Activated CD4-positive, alpha-beta T cell treated with anti-CD3 and anti-CD28 coated beads, Interleukin-2, Interleukin-6, amounts not matched to agents 100 ng/mL and 50 ng/mL, durations not matched to agents 16 hours and 8 hours (primary cell): ENCODE results near the gene NANOG.
"Not testable (repeated sequence)": the region's sequence is repeated elsewhere in the genome, so short reads cannot be mapped to it uniquely, and the experiment has no call there.

Experiments
- DNase-seq: peaks from one replicate; pipeline ENCODE4 v3.0.0-alpha.2; 2020

The NANOG gene

DNA sequence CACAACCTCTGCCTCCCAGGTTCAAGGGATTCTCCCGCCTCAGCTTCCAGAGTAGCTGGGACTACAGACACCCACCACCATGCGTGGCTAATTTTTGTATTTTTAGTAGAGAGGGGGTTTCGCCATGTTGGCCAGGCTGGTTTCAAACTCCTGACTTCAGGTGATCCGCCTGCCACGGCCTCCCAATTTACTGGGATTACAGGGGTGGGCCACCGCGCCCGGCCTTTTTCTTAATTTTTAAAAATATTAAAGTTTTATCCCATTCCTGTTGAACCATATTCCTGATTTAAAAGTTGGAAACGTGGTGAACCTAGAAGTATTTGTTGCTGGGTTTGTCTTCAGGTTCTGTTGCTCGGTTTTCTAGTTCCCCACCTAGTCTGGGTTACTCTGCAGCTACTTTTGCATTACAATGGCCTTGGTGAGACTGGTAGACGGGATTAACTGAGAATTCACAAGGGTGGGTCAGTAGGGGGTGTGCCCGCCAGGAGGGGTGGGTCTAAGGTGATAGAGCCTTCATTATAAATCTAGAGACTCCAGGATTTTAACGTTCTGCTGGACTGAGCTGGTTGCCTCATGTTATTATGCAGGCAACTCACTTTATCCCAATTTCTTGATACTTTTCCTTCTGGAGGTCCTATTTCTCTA lies at the start of gene NANOG:
NANOG (plus strand) TSS at position 519 of the 645 bp plus-strand sequence. CDS start 213 bp downstream, outside the sequence.
- DNase-seq = not testable (repeated sequence)

DNA sequence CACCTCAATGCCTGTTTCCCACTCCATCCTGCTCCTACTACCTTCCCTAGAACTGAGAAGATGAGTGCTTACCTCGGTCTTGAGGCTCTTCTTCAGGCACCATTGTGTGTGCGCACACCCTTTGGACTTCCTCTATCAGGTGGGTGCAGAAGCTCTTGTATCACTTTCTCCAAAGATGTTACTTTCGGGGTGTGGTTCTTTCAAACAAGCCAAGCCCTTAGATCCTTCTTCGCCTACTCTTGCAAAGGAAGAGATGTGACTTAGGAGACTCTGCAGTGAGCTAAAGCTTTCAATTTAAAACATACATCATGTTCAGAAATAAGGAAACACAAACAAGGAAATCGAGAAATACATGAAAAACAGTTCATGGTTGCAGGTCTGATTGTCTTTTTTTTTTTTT lies 42.0 kb upstream of the NANOG start, which contains the start of gene CLEC4C:
CLEC4C (minus strand) TSS at position 130 of the 400 bp plus-strand sequence; CDS start at position 103, 27 bp downstream.
- no peak for DNase-seq

DNA sequence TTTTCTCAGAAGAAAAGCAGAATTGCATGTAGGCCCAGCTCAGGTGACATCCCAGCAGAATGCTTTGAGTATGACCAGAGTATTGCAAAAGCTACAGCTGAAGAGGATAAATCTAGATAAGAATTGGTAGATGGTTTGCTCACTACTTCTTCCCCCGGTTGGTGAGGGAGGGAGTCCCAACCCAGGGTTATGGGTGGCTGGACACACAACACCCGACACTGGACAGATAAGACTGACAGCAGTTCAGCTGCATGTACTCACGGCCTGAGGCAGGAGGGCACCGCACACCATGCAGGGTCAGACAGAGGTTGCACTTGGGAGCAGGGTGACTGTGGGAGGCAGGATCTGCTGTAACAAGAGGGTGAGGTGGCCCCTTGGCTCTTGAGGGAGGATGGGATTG lies 40.4 kb upstream of the NANOG start:
- no peak for DNase-seq

DNA sequence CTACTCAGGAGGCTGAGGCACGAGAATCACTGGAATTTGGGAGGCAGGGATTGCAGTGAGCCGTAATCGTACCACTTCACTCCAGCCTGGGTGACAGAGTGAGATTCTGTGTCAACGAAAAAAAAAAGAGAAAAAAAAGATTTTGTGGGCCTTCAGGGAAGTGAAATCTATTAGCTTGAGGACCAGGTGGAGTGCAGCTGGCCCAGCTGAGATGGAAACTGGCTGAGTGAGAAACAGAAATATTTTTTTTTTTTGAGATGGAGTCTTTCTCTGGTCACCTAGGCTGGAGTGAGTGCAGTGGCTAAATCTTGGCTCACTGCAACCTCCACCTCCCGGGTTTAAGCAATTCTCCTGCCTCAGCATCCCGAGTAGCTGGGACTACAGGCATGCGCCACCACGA lies 39.8 kb upstream of the NANOG start:
- DNase-seq = no peak

DNA sequence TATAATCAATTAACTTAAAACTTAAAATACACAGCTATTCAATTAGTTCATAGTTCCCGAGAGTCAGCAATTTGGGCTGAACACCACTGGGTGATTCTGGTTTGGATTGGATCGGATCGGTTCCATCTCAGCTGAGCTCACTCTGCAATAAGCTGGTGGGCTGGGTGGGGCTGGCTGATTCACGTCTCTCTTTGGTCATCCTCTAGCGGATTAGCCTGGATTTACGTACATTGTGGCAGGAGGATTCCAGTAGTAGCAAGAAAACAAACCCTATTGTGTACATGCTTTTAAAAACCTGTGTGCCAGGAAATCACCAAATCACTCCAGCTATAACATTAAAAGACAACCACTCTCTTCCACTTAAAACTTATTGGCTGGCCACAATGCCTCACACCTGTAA lies 38.9 kb upstream of the NANOG start:
- no peak for DNase-seq

DNA sequence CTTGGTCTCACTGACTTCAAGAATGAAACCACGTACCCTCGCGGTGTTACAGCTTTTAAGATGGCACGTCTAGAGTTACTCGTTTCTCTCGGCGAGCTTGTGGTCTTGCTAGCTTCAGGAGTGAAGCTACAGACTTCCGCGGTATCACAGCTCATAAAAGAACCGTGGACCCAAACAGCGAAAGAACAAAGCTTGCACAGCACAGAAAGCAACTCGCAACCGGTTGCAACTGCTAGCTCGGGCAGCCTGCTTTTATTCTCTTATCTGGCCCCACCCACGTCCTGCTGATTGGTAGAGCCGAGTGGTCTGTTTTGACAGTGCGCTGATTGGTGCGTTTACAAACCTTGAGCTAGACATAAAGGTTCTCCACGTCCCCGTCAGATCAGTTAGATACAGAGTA lies 37.8 kb upstream of the NANOG start:
- no peak for DNase-seq

DNA sequence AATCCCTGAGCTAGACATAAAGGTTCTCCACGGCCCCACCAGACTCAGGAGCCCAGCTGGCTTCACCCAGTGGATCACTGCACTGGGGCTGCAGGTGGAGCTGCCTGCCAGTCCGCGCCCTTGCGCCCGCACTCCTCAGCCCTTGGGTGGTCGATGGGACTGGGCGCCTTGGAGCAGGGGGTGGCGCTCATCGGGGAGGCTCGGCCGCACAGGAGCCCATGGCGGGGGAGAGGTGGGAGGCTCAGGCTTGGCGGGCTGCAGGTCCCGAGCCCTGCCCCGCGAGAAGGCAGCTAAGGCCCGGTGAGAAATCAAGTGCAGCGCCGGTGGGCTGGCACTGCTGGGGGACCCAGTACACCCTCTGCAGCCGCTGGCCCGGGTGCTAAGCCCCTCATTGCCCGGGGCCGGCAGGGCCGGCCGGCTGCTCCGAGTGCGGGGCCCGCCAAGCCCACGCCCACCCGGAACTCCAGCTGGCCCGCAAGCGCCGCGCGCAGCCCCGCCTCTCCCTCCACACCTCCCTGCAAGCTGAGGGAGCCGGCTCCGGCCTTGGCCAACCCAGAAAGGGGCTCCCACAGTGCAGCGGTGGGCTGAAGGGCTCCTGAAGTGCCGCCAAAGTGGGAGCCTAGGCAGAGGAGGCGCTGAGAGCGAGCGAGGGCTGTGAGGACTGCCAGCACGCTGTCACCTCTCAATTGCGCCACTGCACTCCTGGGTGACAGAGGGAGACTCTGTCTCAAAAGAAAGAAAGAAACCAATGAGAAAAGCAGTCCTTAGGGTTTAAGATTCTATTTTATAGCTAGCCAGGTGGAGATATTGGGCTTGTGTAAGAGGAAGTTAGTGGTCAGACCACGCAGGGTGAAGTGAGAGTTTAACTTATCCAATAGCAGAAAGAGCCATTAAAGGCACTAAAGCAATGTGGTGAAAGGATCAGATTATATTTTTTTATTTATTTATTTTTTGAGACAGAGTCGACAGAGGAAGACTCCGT lies 37.0 kb upstream of the NANOG start:
- not testable (repeated sequence) for DNase-seq

DNA sequence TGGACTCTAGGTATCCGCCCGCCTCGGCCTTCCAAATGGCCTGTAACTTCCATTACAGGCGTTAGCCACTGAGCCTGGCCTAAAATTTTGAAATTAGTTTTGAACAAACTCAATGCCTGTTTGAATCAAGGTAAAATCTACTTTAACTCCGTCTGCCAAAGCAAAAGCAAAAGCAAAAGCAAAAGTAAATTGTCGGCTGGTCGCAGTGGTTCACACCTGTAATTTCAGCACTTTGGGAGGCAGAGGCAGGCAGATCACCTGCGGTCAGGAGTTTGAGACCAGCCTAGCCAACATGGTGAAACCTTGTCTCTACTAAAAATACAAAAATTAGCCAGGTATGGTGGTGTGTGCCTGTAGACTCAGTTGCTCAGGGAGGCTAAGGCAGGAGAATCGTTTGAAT lies 33.5 kb upstream of the NANOG start:
- peak; percentile 30 for DNase-seq

DNA sequence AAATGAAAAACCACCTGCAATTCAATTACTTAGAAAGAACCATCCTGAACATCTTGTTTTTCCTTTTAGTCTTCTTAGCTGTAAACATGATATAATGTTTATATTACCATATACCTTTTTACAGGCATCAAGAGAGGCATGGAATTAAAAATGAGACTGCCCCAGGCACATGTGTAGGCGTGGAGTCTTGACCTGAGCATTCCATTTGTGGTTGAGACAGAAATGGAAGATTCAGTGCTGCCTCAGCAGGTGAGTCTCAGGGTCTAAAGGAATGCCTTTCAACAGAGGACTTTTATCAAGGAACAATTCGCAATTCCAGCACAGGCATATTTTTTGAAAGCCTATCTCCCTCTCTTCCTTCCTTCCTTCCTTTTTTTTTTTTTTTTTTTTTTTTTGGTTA lies 32.2 kb upstream of the NANOG start:
- no peak for DNase-seq

DNA sequence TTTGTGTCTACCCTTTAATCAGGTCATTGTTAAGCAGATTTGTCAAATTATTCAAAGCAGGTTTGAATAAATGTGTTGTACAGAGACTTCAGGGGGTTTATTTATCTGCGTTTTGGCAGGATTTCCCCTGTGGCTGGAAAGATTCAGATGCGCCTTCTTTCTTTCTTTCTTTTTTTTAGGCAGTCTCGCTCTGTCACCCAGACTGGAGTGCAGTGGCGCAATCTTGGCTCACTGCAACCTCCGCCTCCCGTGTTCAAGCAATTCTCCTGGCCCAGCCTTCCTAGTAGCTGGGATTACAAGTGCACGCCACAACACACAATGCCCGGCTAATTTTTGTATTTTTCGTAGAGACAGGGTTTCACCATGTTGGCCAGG lies 30.4 kb upstream of the NANOG start:
- DNase-seq = no peak

DNA sequence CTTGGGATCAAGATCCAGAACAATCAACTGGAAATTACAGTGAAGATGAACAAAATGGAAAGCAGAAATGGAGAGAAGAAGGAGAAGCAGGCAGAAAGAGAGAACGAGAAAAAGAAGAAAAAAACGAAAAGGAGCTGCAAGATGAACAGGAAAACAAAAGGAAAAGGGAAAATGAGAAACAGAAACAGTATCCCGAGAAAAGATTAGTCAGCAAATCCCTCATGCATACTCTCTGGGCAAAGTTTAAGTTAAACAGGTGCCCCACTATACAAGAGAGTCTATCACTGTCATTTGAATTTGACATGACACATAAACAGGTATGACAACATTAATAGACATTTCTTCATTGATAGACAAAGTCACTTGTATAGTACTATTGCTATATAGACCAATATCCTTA lies 19.2 kb upstream of the NANOG start:
- DNase-seq = no peak

DNA sequence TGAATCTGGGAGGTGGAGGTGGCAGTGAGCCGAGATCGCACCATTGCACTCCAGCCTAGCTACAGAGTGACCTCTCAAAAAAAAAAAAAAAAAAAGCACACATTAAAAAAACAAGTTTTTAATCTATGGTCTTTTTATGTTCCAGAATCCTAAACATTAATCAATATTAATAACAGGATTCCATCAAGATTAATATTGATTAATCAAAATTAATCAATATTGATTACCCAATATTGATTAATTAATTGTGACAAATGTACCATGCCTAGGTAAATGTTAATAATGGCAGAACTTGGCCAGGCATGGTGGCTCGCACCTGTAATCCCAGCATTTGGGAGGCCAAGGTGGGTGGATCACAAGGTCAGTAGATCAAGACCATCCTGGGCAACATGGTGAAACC lies 7.9 kb upstream of the NANOG start:
- no peak for DNase-seq

DNA sequence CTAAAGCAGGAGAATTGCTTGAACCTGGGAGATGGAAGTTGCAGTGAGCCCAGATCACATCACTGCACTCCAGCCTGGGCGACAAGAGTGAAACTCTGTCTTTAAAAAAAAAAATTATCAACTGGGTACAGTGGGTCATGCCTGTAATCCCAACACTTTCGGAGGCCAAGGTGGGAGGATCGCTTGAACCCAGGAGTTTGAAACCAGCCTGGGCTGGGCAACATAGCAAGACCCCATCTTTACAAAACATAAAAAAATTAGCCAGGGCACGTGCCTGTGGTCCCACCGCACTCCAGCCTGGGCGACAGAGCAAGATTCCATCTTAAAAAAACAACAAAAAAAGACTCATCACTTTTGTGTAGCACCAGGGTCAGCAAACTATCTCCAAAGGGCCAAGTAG lies 7.1 kb upstream of the NANOG start:
- no peak for DNase-seq

DNA sequence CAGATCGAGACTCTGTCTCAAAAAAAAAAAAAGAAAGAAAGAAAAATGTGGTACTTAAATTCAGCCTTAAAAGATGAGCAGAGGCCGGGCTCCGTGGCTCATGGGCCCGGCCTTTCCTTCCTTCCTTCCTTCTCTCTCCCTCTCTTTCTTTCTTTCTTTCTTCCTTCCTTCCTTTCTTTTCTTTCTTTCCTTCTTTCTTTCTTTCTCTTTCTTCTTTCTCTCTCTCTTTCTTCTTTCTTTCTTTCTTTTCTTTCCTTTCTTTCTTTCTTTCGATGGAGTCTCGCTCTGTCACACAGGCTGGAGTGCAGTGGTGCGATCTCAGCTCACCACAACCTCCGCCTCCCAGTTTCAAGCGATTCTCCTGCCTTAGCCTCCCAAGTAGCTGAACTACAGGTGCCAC lies 5.8 kb upstream of the NANOG start:
- DNase-seq = not testable (repeated sequence)

DNA sequence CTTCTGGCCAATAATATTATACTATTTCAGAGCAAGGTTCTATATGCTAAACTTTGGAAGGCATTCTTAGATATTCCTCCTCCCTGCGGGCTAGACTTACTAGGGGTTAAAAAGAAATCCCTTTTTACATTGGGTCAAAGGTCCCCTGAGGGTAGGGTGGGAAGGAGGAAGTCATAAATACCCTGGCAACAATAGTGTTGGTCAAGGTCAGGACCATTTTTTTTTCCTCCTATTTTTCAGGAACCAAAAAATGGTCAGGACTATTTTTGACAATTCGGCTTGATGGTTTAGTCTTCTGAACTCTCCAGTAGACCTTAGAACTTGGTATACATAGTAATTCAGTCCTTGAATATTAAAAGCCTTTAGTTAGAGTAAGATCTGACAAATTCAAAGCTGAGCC lies 4.5 kb upstream of the NANOG start:
- no peak for DNase-seq

DNA sequence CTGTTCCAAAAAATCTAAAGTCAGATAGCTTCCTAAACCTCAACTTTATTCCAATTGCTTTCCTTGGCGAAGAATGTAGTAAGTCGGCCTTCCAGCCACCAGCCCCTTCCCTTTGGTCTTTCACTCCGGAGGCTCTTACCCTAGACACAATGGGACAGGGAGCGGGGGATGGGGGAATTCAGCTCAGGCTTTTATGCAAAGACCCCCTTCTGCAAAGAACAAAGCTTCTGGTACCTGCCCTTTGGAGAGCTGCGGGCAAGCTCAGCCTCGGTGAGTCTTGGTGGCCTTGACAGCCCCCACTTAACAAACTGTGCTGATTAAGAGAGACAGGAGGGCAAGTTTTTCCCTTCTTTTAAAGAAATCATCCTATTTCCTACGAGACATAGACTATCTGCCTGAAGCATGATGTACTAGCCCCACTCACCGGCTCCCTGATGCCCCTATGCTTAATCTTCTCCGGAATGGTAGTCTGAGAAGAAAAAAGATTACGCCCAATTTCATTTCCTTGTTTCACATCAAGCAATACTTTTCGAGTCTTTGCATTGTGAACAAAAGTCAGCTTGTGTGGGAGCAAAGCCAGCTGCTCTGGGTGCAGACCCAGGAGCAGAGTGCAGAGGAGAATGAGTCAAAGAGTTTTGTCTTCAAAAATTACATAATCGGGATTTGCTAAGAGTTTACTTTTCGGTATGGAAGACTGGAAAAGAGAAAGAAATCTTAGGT lies 1.5 kb upstream of the NANOG start:
- DNase-seq = no peak

DNA sequence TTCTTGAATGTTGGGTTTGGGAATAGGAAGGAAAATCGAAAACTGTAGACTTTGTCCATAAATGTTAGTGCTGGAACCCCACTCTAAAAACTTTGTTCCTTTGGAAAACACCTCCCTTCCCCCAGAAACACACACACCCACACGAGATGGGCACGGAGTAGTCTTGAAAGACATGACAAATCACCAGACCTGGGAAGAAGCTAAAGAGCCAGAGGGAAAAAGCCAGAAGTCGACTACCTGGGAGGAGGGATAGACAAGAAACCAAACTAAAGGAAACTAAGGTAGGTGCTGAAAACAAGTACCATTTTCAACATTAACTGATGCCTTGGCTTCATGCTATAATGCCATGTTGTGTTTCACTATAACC lies 925 bp upstream of the NANOG start:
- DNase-seq = no peak

DNA sequence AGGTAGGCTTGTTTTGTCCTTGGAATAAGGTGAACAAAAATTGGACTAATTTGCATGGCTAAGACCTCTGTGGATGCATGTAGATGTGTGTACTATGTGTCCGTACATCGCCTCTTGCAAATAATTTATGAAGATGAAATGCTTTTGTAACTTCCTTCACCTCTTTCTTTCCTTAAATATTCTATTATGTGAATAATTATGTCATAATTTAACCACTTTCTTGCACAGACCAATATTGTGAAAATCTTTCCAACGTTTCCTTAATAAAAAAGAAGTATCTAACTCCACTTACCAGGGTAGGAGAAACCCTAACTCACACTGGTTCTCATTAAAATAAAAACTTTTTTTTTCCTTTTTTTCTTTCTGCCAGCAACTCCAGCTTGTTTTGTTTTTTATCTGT lies 4.0 kb downstream of the NANOG start:
- DNase-seq = no peak

DNA sequence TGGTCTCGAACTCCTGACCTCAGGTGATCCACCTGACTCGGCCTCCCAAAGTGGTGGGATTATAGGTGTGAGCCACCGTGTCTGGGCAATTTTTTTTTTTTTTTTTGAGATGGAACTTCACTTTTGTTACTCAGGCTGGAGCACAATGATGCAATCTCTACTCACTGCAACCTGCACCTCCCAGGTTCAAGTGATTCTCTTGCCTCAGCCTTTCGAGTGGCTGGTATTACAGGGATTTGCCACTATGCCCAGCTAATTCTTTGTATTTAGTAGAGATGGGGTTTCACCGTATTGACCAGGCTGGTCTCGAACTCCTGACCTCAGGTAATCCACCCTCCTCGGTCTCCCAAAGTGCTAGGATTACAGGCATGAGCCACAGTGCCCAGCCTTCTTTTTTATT lies 8.1 kb downstream of the NANOG start:
- not testable (repeated sequence) for DNase-seq

DNA sequence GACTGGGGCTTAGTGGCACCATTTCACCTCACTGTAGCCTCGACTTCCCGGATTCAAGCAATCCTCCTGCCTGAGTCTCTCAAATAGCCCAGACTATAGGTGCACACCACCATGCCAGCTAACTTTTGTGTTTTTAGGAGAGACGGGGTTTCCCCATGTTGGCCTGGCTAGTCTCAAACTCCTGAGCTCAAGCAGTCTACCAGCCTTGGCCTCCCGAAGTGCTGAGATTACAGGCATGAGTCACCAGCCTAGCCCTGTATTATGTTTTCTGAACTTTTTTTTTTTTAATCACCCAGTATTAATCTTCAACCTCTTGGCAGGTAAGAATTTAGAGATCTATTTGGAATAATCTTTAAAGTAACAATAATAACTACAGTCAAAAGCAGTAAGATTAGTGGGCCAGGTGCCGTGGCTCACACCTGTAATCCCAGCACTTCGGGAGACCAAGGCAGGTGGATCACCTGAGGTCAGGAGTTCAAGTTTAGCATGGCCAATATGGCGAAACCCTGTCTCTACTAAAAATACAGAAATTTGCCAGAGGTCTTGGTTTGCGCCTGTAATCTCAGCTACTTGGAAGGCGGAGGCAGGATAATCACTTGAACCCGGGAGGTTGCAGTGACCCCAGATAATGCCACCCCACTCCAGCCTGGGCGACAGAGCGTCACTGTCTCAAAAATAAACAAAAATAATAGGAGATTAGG lies 8.6 kb downstream of the NANOG start:
- no peak for DNase-seq

DNA sequence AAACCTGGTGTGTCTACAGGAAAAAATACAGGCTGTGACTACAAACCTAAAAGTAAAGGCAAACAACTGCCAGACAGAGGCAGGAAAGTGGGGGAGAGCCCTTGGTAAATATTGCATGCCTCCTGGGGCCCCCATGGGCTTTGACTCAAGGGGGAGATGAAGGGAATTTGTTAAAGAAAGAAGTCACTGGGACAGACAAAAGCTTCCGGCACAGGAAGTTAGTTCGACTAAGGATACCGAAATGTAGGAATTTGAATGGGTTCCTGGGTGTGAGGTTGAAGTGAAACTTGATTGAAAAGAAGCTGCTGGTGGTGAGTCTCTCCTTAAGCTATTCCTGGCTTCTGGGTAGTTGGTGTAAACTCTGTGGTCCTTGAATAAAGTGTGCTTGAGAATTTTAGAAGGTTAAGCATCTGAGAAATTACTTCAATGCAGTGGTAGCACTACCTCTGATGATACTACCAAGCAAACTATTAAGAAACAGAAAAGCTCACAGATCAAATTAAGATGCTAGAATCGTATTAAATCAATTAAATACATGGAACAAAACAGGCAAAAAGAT lies 9.6 kb downstream of the NANOG start:
- DNase-seq = not testable (repeated sequence)

DNA sequence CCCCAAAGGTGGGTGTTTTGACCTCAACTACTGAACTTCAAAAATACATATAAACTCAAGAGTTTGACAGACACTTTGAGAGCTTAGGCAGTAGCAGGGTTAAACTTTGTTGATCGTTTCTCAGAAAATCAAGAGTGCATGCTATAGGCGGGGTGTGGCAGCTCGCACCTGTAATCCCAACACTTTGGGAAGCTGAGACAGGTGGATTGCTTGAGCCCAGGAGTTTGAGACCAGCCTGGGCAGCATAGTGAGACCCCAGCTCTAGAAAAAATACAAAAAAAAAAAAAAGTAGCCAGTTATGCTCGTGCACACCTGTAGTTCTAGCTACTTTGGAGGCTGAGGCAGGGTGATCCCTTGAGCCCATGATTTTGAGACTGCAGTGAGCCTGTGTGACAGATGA lies 12.3 kb downstream of the NANOG start:
- DNase-seq = no peak

DNA sequence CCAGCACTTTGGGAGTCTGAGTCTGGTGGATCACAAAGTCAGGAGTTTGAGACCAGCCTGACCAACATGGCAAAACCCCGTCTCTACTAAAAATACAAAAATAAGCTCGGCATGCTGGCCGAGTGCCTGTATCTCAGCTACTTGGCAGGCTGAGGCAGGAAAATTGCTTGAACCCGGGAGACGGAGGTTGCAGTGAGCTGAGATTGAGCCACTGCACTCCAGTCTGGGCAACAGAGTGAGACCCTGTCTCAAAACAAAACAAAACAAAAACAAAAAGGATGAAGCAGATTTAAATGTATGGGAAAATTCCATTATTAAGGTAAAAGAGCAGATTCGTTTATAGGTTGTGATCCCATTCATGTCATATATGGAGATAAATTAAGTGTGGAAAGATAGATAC lies 17.1 kb downstream of the NANOG start:
- DNase-seq = not testable (repeated sequence)
